Right lobe of liver (tissue), 4 donors: ENCODE data around the gene ACO2.

ENCODE experiments used
- CTCF ChIP-seq, 4 donors: fragments of 200-600 bp in 3 of 4; fragments of 450-650 bp in 1 of 4; IDR thresholded peaks; one replicate each; pipeline versions ENCODE4 v1.5.1 to v1.8.0; 2016 to 2022; ENCODE audit warnings: antibody characterized with exemption in 4 of 4, mild to moderate bottlenecking in 2 of 4
- POLR2A ChIP-seq: fragments of 450-650 bp; IDR thresholded peaks from one replicate; pipeline ENCODE4 v1.6.1; 2017; ENCODE audit warnings: antibody characterized with exemption, mild to moderate bottlenecking
- donor health status: DM: no; HTN: no; CAD: no.
- donor health status: DM: no; HTN: no; CAD: no.
- donor health status: DM: no; HTN: yes; CAD: no.

GRCh38 chr22:41499624-41500280 is 30.8 kb downstream of the ACO2 start:
- TF ChIP-seq CTCF (IDR thresholded peaks at IDR 0.05): no peak
- TF ChIP-seq POLR2A: no peak
